HG02840 (cell line): ENCODE results near the gene TENM3.
"Not testable (repeated sequence)": the region's sequence is repeated elsewhere in the genome, so short reads cannot be mapped to it uniquely, and the experiment has no call there.

Experiments used
- ATAC-seq: cut with Tn5 transposase; IDR thresholded peaks from one replicate; pipeline ENCODE4 v1.9.1; 2021; ENCODE audit warnings: mild to moderate bottlenecking, moderate library complexity, moderate number of reproducible peaks; ENCODE audit not compliant: unreplicated experiment, low FRiP score

Gene TENM3

GRCh38 chr4:182382941-182383340 lies 139.7 kb downstream of the TENM3 start:
- ATAC-seq: no peak

DNA sequence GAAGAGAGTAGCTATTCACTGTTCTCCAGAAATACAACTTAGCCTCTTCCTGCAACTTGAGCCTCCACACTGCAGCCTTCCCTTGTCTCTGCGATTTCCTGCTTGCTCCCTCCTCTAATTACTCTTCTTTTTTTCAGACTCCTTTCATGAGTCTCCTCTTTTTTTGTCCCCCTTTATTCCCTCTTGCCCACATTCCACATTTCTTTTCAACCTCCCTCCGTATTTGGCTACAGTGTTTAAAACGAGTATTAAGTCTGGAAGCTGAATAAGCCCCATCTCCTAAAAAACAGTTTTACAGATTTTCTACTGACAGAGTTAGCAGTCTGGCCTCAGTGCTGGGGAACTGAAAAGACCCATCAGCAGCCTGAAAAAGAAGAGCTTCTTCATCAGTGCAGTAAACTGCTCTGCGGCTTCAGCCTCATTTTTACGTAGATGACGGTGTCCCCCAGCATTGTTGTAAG lies 141.5 kb downstream of the TENM3 start:
- ATAC-seq: no peak

DNA sequence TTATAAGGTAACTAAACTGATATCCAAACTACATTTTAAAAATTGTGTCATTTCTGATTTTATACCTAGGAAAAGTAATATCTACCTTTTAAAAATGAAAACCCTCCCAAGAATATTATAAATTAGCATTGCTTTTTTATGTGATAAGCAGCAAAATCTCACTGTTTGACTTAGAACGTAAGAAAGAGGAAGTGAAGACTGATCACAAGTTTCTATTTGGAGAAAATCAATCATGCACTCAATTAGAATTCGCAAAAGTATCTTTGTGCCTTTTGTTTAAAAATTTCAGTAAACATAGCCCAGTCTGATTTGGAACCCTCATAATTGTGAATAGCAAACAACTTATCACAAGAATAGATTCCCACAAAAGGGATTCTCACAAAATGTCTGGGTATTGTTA lies 142.7 kb downstream of the TENM3 start:
- no peak for ATAC-seq

DNA sequence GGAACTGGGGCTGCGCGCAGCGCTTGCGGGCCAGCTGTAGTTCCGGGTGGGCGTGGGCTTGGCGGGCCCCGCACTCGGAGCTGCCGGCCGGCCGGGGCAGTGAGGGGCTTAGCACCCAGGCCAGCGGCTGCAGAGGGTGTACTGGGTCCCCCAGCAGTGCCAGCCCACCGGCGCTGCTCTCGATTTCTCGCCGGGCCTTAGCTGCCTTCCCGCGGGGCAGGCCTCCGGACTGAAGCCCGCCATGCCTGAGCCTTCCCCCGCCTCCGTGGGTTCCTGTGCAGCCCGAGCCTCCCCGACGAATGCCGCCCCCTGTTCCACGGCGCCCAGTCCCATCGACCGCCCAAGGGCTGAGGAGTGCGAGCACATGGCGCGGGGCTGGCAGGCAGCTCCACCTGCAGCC lies 143.4 kb downstream of the TENM3 start:
- ATAC-seq: not testable (repeated sequence)

DNA sequence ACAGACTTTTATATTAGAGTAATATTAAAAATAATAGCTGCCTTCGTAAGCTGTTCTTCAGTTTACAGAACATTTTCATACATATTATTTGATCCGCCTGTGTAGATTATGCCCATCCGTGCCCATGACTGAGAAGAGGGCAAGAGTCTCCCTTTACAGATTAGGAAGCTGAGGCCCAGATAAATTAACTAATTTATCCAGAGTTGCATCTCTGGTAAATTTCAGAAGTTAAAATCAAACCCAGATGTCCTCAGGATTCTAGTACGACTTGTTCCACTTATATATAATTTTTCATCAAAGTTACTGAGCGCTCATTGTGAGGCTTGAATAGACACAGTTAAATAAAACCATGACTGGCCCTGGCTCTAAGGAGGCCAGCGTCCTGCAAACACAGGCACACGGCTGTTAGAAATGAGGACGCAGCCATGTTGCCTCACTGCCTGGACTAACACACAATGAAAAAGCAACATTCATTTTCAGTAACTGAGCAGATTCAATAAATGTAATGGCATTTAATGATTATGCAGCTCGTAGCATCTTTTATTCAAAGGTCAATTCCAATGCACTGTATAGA lies 148.0 kb downstream of the TENM3 start:
- no peak for ATAC-seq

DNA sequence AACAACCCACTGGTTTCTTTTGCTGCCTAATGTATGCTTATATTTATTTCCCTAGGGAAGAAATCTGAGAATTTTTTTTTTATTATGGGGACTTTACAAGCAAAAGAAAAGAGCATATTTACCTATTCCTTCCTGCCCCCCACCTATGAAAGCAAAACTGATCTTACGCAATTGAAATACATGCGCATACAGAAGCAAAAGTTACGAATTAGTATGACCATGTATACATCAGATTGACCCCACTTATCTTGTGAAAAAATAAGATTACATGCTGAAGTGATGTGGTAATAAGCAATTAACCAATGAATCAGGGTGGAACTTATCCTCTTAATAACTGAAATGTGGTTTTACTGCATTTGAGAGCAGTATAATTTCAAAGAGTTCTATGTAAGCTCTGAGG lies 151.0 kb downstream of the TENM3 start:
- ATAC-seq: no peak

- ATAC-seq: no peak
These were observed 156.9 kb downstream of the TENM3 start for GRCh38 chr4:182400081-182400480.

- ATAC-seq: no peak
These were observed 157.6 kb downstream of the TENM3 start for GRCh38 chr4:182400790-182401189.

- ATAC-seq: no peak
These were observed 161.2 kb downstream of the TENM3 start for GRCh38 chr4:182404376-182404775.

DNA sequence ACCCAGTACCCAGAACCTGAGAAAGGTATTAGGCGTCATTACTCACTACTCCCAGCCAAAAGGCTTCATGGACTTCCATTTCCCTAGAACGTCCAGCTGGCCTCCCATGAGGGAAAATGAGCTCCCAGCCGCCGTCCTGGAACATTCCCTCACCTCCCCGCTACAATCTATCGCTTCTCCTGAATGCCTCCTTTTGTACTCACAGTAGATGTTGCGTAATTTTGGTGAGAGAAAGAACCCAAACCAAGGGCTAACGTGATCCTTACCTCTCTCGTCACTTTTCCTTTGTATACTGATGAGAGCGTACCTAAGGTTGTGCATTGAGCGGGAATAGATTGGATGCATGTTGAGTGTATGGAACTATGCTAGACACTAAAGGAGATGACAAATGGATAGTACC lies 161.9 kb downstream of the TENM3 start:
- ATAC-seq: no peak

DNA sequence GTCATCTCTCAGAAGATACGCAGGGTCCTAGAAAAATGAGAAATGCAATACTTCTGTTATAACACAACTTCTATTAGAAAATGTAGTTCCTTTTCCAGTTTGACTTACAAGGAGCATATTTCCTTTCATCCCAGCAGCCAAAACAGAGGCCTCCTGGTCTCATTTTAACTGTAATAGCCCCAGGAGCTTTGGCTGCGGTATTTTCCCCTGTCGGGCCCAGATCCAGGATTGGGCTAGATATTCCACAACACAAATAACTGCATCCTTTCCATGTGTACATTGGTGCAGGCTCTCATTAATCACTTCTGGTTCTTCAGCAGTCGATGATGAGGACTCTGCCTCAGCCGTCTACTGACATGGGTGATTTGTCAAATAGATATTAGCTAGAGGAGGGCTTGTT lies 166.1 kb downstream of the TENM3 start:
- ATAC-seq: no peak

GRCh38 chr4:182411391-182411790 lies 168.2 kb downstream of the TENM3 start:
- ATAC-seq: no peak

DNA sequence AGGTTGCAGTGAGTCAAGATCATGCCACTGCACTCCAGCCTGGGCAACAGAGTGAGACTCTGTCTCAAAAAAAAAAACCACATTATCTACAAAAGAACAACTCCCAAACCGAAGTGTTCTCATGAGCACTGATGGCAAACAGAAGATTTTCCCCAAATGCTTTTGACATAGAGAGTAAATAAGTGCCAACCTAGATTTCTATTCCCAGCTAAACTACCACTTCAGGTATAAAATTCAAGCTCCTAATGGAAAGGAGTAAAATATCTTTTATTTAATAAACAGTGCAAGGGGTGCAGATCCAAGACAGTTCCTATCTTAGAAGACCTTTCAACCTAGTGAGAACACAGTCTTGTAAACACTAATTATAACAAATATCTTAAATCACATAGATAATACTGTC lies 170.3 kb downstream of the TENM3 start:
- no peak for ATAC-seq

- ATAC-seq: no peak
These were observed 171.9 kb downstream of the TENM3 start for GRCh38 chr4:182415116-182415515.

DNA sequence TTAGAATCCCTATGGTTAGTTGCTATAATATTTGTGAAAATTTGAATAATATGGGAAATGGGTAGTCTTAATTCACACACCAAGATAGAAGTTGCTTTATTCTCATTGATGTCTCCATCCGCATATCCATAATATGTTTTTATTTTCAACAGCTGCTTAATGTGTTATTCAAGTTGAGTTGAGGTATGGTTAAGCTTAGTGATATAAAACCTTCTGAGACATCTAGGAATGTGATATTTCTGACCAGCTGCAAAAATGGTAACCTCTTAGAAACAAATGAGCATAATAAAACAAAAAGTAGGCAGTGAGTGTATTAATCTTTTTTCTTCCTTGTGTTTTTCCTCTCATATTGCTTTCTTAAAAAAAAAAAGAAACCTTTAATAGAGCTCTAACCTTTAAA lies 172.9 kb downstream of the TENM3 start:
- no peak for ATAC-seq

- ATAC-seq: no peak
These were observed 175.0 kb downstream of the TENM3 start for GRCh38 chr4:182418054-182418734.

GRCh38 chr4:182420189-182420588 lies 177.0 kb downstream of the TENM3 start:
- ATAC-seq: no peak

- ATAC-seq: no peak
These were observed 178.6 kb downstream of the TENM3 start for GRCh38 chr4:182421753-182422152.

- no peak for ATAC-seq
These were observed 182.1 kb downstream of the TENM3 start for GRCh38 chr4:182425302-182425701.

DNA sequence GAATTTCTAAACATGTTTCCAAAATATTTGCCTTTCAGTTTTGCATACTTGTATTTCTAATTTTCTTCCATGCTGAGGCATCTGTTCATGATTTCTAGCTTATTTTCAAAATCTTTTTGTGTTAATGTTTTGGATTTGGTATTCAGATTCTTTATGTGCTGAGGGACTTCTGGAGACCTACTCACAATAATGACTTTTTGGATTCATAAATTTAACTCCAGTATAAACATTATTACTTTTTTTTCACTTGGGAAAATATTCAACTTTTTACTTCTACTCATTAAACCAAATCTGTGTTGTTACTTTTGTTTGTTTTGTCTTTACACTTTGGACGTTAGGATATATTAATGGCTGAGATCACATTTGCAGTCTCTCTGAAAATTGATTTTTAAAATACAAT lies 183.7 kb downstream of the TENM3 start:
- no peak for ATAC-seq

DNA sequence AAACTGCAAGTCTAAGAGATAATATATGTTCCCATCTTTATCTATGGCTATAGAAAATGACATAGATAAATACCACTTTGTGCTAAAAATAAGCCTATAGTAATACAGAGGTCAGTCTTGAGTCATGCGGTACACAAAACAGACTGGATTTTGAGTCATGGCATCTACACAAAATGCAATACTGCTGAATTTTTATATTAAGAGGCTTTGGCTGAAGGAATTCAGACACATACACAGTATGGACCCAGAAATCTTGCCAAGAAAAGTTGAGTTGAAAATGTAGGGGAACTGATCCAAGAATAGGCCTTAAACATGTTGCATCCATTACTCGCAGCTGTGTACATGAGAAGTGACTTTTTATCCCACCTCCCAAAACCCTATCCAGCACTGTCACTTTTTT lies 184.4 kb downstream of the TENM3 start:
- no peak for ATAC-seq

- ATAC-seq: no peak
These were observed 186.7 kb downstream of the TENM3 start for GRCh38 chr4:182429896-182430295.
